Keratinocyte (primary cell): Measurements from ENCODE around the gene HAT1. TPM values are rescaled to one million over a fixed set of nuclear protein-coding genes. Genes with fewer than 3 reads are reported as not detected.

Experiments used
- DNase-seq: peaks from one replicate; pipeline ENCODE4 v3.0.0-alpha.2; 2011; ENCODE audit warnings: low read depth, missing footprints, low spot score
- FAIRE-seq: peaks from 2 replicates; lab custom pipeline; 2011; peaks lifted over from hg19 to GRCh38; lab: Jason Lieb, UNC
- H2AFZ ChIP-seq: 2 replicates; pipeline ENCODE4 v1.6.0; 2012; ENCODE audit warnings: low read length, control low read depth, inconsistent platforms; ENCODE audit not compliant: control insufficient read depth
- H3K27ac ChIP-seq: 2 replicates; pipeline ENCODE4 v1.5.1; 2011; ENCODE audit warnings: low read length; ENCODE audit not compliant: control insufficient read depth, insufficient read depth
- H3K27me3 ChIP-seq: 3 replicates; pipeline ENCODE4 v1.6.0; 2011; ENCODE audit warnings: low read length; ENCODE audit not compliant: control insufficient read depth, insufficient read depth; ENCODE audit errors: extremely low read depth
- H3K36me3 ChIP-seq, 2 experiments: 2 replicates in 1 of 2; 3 replicates in 1 of 2; pipeline ENCODE4 v1.5.1; 2011; ENCODE audit warnings: low read length in 2 of 2, mild to moderate bottlenecking in 1 of 2; ENCODE audit not compliant: control insufficient read depth in 2 of 2, insufficient read depth in 2 of 2; ENCODE audit errors: extremely low read depth in 1 of 2
- H3K4me1 ChIP-seq: 3 replicates; pipeline ENCODE4 v1.5.1; 2011; ENCODE audit warnings: low read length; ENCODE audit not compliant: control insufficient read depth, insufficient read depth; ENCODE audit errors: extremely low read depth
- H3K4me2 ChIP-seq: 3 replicates; pipeline ENCODE4 v1.6.0; 2011; ENCODE audit warnings: low read depth, low read length; ENCODE audit not compliant: control insufficient read depth, insufficient read depth; ENCODE audit errors: extremely low read depth
- H3K4me3 ChIP-seq, 3 experiments: fragments of 200-600 bp in 1 of 3; sonication (generic) in 1 of 3; 2 replicates in 2 of 3; 3 replicates in 1 of 3; pipeline ENCODE4 v1.5.1; 2011 to 2016; ENCODE audit warnings: low read length in 3 of 3, mild to moderate bottlenecking in 3 of 3, control low read depth in 2 of 3, inconsistent platforms in 1 of 3, low read depth in 1 of 3, mixed read lengths in 1 of 3, mixed run types in 1 of 3, moderate library complexity in 1 of 3; ENCODE audit not compliant: control insufficient read depth in 2 of 3, insufficient read depth in 2 of 3; ENCODE audit errors: extremely low read depth in 1 of 3
- H3K79me2 ChIP-seq: 2 replicates; pipeline ENCODE4 v1.6.0; 2012; ENCODE audit warnings: low read length; ENCODE audit not compliant: control insufficient read depth, insufficient read depth
- H3K9ac ChIP-seq: 3 replicates; pipeline ENCODE4 v1.6.0; 2011; ENCODE audit warnings: low read length; ENCODE audit not compliant: control insufficient read depth, insufficient read depth; ENCODE audit errors: extremely low read depth
- H3K9me1 ChIP-seq: 3 replicates; pipeline ENCODE4 v1.6.0; 2011; ENCODE audit warnings: low read length; ENCODE audit not compliant: control insufficient read depth, insufficient read depth; ENCODE audit errors: extremely low read depth
- H3K9me3 ChIP-seq: 2 replicates; pipeline ENCODE4 v1.5.1; 2012; ENCODE audit warnings: low read depth, low read length; ENCODE audit not compliant: control insufficient read depth
- H4K20me1 ChIP-seq: 3 replicates; pipeline ENCODE4 v1.6.0; 2011; ENCODE audit warnings: low read length; ENCODE audit not compliant: control insufficient read depth, insufficient read depth; ENCODE audit errors: extremely low read depth
- CTCF ChIP-seq, 3 experiments: IDR thresholded peaks in 1 of 3; conservative IDR thresholded peaks in 1 of 3; optimal IDR thresholded peaks in 1 of 3; 2 replicates in 2 of 3; 3 replicates in 1 of 3; pipeline versions ENCODE3 to v1.5.1; 2011; ENCODE audit warnings: low read length in 3 of 3, mild to moderate bottlenecking in 3 of 3, moderate library complexity in 2 of 3, control low read depth in 1 of 3, inconsistent platforms in 1 of 3; ENCODE audit not compliant: insufficient read depth in 2 of 3; ENCODE audit errors: extremely low read depth in 1 of 3
- dilution Hi-C: fragments of 300-500 bp; cut with MboI; formaldehyde crosslinking; loops from one replicate; pipeline ENCODE4 v1.7.0; 2020; ENCODE audit warnings: low sequenced_read_pairs; ENCODE audit not compliant: extremely low pct_ligation_motif_present
- polyA plus RNA-seq, 5 experiments: library from polyadenylated mRNA; depleted of rRNA in 3 of 5; stranded (reverse) in 3 of 5; stranded (forward) in 1 of 5; unstranded in 1 of 5; fragments of >200 nt; gene quantifications; 1 replicate in 1 of 5; 2 replicates in 3 of 5; 3 replicates in 1 of 5; pipeline versions ENCODE4 v1.2.1 to v1.2.3, GENCODE V29; 2011 to 2012; ENCODE audit warnings: missing spikeins in 2 of 5, low read depth in 1 of 5, low replicate concordance in 1 of 5

HAT1 gene
- polyA plus RNA-seq, 1 donor (not counting 4 experiments of a cell fraction or from before 2014, with no cell fraction given), result 91.2 TPM

DNA sequence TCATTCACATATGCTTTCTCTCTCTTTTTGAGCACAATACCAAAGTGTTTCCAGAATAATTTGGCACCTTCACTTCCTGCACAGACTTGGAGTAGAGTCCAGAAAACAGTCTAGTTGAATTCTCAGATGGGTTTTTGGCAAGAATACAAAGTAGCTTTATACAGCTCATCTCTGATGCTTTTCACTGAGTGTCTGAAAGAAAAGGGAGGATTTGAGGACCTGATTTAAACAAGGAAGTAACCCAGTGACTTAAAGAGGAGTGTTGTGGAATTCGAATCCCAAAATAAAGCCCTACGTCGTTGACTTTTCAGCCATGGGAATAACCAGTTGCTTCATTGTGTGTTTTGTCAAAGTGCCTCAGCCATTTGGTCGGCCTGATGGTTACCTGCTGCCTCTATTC is 109.3 kb downstream of the HAT1 start:
- DNase-seq, result no peak
- Histone ChIP-seq H3K4me3 (no peak overlapping the region), H3K9me3 (no peaks in the 10 kb centered on the region), H3K9ac (no peak overlapping the region), H4K20me1 (no peaks in the 10 kb centered on the region), H2AFZ (no peak overlapping the region), H3K27me3 (no peaks in the 10 kb centered on the region), H3K36me3 (no peaks in the 10 kb centered on the region), H3K4me1 (no peaks in the 10 kb centered on the region), H3K4me2 (no peak overlapping the region), H3K9me1 (no peaks in the 10 kb centered on the region), H3K27ac (no peak overlapping the region), H3K79me2 (no peaks in the 10 kb centered on the region)
- dilution Hi-C loops, result no loop called here
- no peak for TF ChIP-seq CTCF (optimal IDR thresholded peaks at IDR 0.05 in 1 of 3, IDR thresholded peaks at IDR 0.05 in 1 of 3, conservative IDR thresholded peaks at IDR 0.05 in 1 of 3; ENCODE audit: extremely low read depth in 1 of 3, insufficient read depth in 2 of 3, low read length in 3 of 3)
- FAIRE-seq, result no peak

Other genes with a start within 250 kb of the HAT1 start
- gene DYNC1I2, start 235.0 kb upstream of the HAT1 start, polyA plus RNA-seq, result 194 to 237 TPM (median 205 TPM) in 3 replicates
- 19.3 to 27.7 TPM (median 24.1 TPM) in 3 replicates for gene SLC25A12, start 28.2 kb upstream of the HAT1 start, polyA plus RNA-seq
- gene METAP1D, start 77.5 kb downstream of the HAT1 start, polyA plus RNA-seq, result 3.6 to 5.1 TPM (median 4.5 TPM) in 3 replicates
- 0.68 to 1.5 TPM (median 0.88 TPM) in 3 replicates for gene DLX1, start 163.0 kb downstream of the HAT1 start, polyA plus RNA-seq
- 0.26 to 0.31 TPM (median 0.29 TPM) in 3 replicates for gene DLX2, start 180.4 kb downstream of the HAT1 start, polyA plus RNA-seq